HFFc6 (cell line): ENCODE measurements around the gene CD244. TPM values are rescaled to one million over a fixed set of nuclear protein-coding genes. Genes with fewer than 3 reads are reported as not detected.

Experiments used
- DNase-seq: peaks from one replicate; pipeline ENCODE4 v3.0.0-alpha.2; 2018
- H3K27ac Mint-ChIP-seq: 2 replicates; pipeline ENCODE4 v1.8.0; 2020; ENCODE audit warnings: mild to moderate bottlenecking, mixed read lengths
- H3K27me3 Mint-ChIP-seq: 2 replicates; pipeline ENCODE4 v1.8.0; 2021; ENCODE audit warnings: mild to moderate bottlenecking, moderate library complexity, mixed read lengths; ENCODE audit not compliant: insufficient read depth
- H3K36me3 Mint-ChIP-seq: 2 replicates; pipeline ENCODE4 v1.8.0; 2021; ENCODE audit warnings: low read depth, mixed read lengths
- H3K4me1 Mint-ChIP-seq: 2 replicates; pipeline ENCODE4 v1.8.0; 2020; ENCODE audit warnings: low read depth, mixed read lengths
- H3K4me3 Mint-ChIP-seq: 2 replicates; pipeline ENCODE4 v1.8.0; 2020; ENCODE audit warnings: mild to moderate bottlenecking, moderate library complexity, mixed read lengths
- H3K9me3 Mint-ChIP-seq: 2 replicates; pipeline ENCODE4 v1.8.0; 2020; ENCODE audit warnings: mild to moderate bottlenecking, mixed read lengths
- CTCF ChIP-seq: fragments of 200-600 bp; sonication (generic); IDR thresholded peaks from 2 replicates; pipeline ENCODE4 v1.5.0; 2021; ENCODE audit warnings: antibody characterized with exemption, mild to moderate bottlenecking
- total RNA-seq, 6 experiments: library from RNA; stranded (reverse); fragmentation: NEBNext Ultra II Directional; extraction: Animal tissue kit (Norgen Biotek cat#: 25700); gene quantifications; 2 replicates in 1 of 6; 3 replicates in 5 of 6; pipeline ENCODE4 v1.2.3, GENCODE V29; 2021

CD244 gene
- total RNA-seq, 6 experiments from 2014 or later, result not detected

- DNase-seq, result no peak
- H3K27ac Mint-ChIP-seq, result no peak overlapping the region
- TF ChIP-seq CTCF, result no peak
- peaks cover 11% of the 10 kb centered on the region for H3K27me3 Mint-ChIP-seq
- no peak overlapping the region for H3K4me3 Mint-ChIP-seq
- no peaks in the 10 kb centered on the region for H3K9me3 Mint-ChIP-seq
- H3K36me3 Mint-ChIP-seq, result no peaks in the 10 kb centered on the region
- H3K4me1 Mint-ChIP-seq, result no peaks in the 10 kb centered on the region
Observed at GRCh38 chr1:160814856-160815255, 47.8 kb downstream of the CD244 start.

DNA sequence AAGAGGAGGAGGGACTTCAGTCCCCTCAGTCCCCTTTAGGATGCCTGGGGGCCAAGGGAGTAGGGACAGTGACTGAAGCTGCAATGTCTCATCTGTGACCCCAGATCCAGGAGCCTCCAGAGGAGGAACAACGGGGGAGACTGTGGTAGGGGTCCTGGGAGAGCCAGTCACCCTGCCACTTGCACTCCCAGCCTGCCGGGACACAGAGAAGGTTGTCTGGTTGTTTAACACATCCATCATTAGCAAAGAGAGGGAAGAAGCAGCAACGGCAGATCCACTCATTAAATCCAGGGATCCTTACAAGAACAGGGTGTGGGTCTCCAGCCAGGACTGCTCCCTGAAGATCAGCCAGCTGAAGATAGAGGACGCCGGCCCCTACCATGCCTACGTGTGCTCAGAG lies 48.4 kb downstream of the CD244 start:
- no peak overlapping the region for H3K4me3 Mint-ChIP-seq
- no peak for DNase-seq
- no peaks in the 10 kb centered on the region for H3K36me3 Mint-ChIP-seq
- H3K27ac Mint-ChIP-seq, result no peak overlapping the region
- H3K9me3 Mint-ChIP-seq, result no peaks in the 10 kb centered on the region
- peaks cover 7% of the 10 kb centered on the region for H3K27me3 Mint-ChIP-seq
- no peak for TF ChIP-seq CTCF
- H3K4me1 Mint-ChIP-seq, result no peaks in the 10 kb centered on the region

GRCh38 chr1:160813215-160813614 lies 49.5 kb downstream of the CD244 start:
- H3K27ac Mint-ChIP-seq, result no peak overlapping the region
- no peak for TF ChIP-seq CTCF
- no peak overlapping the region for H3K4me3 Mint-ChIP-seq

GRCh38 chr1:160811147-160811546 lies 51.5 kb downstream of the CD244 start:
- H3K4me1 Mint-ChIP-seq, result no peaks in the 10 kb centered on the region
- no peak for TF ChIP-seq CTCF
- peaks cover 5% of the 10 kb centered on the region for H3K27me3 Mint-ChIP-seq
- DNase-seq, result no peak
- H3K9me3 Mint-ChIP-seq, result no peaks in the 10 kb centered on the region; the same call in 1 of the 2 replicates
- no peaks in the 10 kb centered on the region for H3K36me3 Mint-ChIP-seq
- H3K4me3 Mint-ChIP-seq, result no peak overlapping the region
- no peak overlapping the region for H3K27ac Mint-ChIP-seq

More at GRCh38 chr1:160813215-160813614, 49.5 kb downstream of the CD244 start:
- H3K9me3 Mint-ChIP-seq, result no peaks in the 10 kb centered on the region
- H3K4me1 Mint-ChIP-seq, result no peaks in the 10 kb centered on the region
- H3K36me3 Mint-ChIP-seq, result no peaks in the 10 kb centered on the region
- H3K27me3 Mint-ChIP-seq, result peaks cover 5% of the 10 kb centered on the region
- DNase-seq, result no peak

- H3K36me3 Mint-ChIP-seq, result no peaks in the 10 kb centered on the region
- no peak overlapping the region for H3K4me3 Mint-ChIP-seq
- DNase-seq, result no peak
- H3K27ac Mint-ChIP-seq, result no peak overlapping the region
- H3K9me3 Mint-ChIP-seq, result no peaks in the 10 kb centered on the region; the same call in none of the 2 replicates
- TF ChIP-seq CTCF, result no peak
- H3K4me1 Mint-ChIP-seq, result no peaks in the 10 kb centered on the region
- peaks cover 5% of the 10 kb centered on the region for H3K27me3 Mint-ChIP-seq
Observed at GRCh38 chr1:160810486-160810885, 52.2 kb downstream of the CD244 start.

- Mint-ChIP-seq H3K27ac (no peak overlapping the region), H3K36me3 (no peaks in the 10 kb centered on the region), H3K27me3 (peaks cover 3% of the 10 kb centered on the region), H3K4me1 (no peaks in the 10 kb centered on the region), H3K4me3 (no peak overlapping the region), H3K9me3 (no peaks in the 10 kb centered on the region; the same call in none of the 2 replicates)
- DNase-seq, result no peak
- TF ChIP-seq CTCF, result no peak
Observed at GRCh38 chr1:160808289-160808688, 54.4 kb downstream of the CD244 start.
